Stimulated activated CD4-positive, alpha-beta T cell treated with anti-CD3 and anti-CD28 coated beads, Interleukin-4, amount 100 ng/mL, for 48 hours (primary cell): ENCODE data around the gene UTP14A.
A peak's percentile ranks its signal among the peaks of the same experiment; 100 is the strongest.

Experiments
- DNase-seq, 2 donors: peaks; one replicate each; pipeline ENCODE4 v3.0.0-alpha.2; 2020; ENCODE audit warnings: low read depth in 2 of 2

UTP14A gene

GRCh38 chrX:129953334-129953648, 47.3 kb downstream of the UTP14A start:
- DNase-seq: no peak

DNA sequence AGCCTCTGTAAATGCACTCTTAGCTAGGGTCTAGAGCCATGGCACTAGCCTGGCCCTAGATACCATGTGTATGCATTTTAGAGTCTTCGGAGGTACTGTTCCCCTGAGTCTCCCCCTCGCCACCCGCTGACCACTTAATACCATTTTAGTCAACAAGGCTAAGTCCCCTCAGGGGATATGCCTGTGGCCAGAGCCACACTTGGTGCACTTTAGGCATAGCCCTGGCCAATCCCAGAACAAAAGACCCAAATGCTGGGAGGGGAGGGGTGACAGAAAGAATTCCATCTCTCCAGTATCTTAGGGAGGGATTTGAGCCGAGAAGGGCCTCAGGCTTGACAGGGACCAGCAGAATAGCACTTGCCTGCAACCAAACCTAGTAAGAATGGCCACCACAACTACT, 47.9 kb downstream of the UTP14A start:
- no peak for DNase-seq

DNA sequence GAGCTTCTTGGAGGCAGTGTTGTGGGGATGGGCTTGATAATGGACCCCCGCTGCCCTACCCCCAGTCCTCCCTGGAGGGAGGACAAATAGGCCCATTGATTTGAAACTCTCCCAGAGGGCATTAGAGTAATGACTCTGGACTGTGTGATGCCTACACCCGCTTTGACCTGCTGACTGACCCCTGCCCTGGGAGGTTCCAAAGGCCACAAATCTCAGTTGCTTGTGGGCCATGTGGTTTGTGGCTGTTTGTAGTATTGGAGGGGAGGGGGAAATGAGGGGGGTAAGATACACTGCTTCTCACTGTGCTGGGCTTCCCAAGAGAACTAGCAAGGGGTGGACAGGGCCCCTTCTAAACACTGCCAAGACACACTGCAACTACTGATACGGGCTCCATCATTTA, 48.8 kb downstream of the UTP14A start:
- no peak for DNase-seq

GRCh38 chrX:129955682-129956081, 49.7 kb downstream of the UTP14A start:
- DNase-seq: no peak

- DNase-seq: no peak
Measured at GRCh38 chrX:129956145-129956544, 50.2 kb downstream of the UTP14A start.

- no peak for DNase-seq
Measured at GRCh38 chrX:129956765-129957164, 50.8 kb downstream of the UTP14A start.

DNA sequence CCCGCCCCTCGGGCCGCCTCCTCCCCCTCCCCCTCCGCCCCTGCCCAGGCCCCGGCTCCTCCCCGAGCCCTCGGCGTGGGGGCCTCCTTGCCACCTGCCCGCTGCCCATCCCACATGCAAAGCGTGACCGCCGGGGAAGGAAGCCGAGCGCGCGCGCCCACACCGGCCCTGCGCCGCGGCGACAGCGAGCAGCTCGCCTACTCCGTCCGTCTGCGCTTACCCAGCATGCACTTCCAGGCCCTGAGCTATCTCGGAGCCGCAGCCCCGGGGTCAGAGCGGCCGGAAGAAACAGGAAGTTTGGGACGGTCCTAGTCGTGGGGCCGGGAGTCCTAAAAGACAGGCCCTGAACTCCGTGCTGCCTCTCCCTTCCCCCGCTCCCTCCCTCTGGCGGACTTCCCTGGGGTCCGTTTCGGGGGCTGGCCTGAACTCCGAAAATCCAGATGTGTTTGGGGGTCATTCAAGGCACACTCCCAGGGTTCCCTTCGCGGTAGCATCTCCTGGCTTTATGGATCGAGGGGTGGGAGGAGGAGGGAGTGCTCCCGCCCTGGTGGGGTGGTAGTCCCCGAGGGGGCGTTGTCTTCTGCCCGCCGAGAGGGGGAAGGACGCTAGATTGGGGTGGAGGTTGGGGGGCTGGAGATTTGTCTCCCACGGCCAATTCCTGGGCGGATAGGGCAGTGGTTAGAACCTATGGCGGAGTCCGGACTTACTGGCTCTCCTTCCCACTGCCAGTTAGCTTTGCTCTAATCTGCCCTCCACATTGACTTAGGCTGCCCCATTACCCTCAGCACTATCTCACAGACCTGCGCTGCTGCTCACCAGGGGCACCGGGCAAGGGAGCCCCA, 51.5 kb downstream of the UTP14A start:
- peak in 1 of 2 donors; percentile 51 for DNase-seq

- DNase-seq: no peak
Measured at GRCh38 chrX:129958083-129958465, 52.1 kb downstream of the UTP14A start.

GRCh38 chrX:129958814-129959492, 53.0 kb downstream of the UTP14A start:
- no peak for DNase-seq

GRCh38 chrX:129959493-129959832, 53.5 kb downstream of the UTP14A start:
- no peak for DNase-seq

DNA sequence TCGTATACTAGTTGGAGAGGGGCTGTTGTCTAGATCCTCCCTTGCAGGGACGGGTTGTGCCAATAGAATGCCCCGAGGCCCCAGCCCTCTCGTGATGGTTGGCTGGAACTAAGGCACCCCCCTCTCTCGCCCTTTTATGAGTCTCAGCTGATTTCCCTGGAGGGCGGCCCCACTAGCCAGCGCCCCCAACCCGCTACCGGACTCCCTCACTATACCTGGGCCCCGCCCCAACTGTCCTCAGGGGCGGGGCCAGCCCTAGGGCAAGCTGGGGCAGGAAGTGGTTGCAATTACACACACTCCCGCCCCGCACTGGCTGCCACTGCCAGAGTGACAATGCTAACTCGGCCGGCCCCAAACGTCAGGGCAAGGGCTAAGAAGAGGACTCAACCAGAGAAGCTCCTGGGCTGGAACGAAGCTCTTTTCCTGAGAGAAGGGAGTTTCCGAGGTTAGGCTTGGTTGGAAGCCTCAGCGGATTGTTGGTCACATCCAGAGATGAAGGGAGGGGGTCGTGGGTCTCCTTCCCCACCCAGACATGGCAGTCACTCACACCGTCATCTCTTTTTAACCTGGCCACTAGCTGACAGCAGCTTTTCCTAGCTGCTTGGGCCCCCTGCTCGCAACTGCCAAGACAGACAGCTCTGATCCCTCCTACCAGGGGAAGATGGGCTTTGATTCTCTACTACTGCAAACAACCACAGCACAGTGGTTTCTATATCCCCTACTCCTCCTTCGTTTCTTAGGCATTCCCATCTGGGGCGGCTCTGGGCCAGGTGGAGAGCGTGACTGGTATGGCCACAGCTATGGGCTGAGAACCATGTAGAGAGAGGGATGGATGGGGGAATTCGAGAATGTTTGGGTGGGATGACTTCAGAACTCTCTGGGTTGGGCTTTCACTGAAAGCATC, 55.5 kb downstream of the UTP14A start:
- DNase-seq: peak; percentile 48 to 53

DNA sequence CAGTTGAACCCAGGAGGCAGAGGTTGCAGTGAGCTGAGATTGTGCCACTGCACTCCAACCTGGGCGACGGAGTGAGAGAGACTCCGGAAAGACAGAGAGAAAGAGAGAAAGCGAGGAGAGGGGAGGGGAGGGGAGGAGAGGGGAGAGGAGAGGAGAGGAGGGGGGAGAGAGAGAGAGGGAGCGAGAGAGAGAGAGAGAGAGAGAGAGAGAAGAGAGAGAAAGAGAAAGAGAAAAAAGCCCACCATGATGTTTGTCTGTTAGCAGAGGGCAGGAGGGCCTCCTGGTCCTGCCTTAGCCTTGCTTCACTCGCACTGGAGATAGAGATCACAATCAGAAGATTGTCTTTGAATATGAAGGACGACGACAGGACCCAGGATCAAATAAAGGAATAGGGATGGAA, 57.8 kb downstream of the UTP14A start:
- DNase-seq: no peak

DNA sequence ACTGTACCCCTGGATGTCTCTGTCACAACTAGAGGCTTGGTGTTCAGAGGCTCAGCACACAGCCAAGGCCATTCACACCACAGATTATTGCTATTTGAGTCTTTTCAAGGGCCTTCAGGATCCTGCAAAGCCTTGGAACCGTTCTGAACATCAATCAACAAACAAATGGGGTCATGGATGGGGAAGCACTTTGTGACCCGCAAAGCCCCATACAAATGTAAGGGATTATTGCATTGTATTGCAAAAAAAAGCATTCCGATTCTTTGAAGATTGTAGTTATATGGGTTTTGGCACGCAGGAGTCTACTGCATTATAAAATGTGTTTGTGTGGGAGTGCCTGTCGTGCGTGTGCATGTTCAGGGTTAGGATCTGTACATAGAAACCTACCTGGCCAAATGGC, 59.2 kb downstream of the UTP14A start:
- DNase-seq: no peak

- no peak for DNase-seq
Measured at GRCh38 chrX:129968968-129969367, 63.0 kb downstream of the UTP14A start.

GRCh38 chrX:129976441-129976840, 70.5 kb downstream of the UTP14A start:
- no peak for DNase-seq
